SK-N-SH (cell line): ENCODE measurements around the gene PTGES3. TPM values are rescaled to one million over a fixed set of nuclear protein-coding genes. Genes with fewer than 3 reads are reported as not detected.
A peak's percentile ranks its signal among the peaks of the same experiment; 100 is the strongest.

Source experiments
- CTCF ChIA-PET: fragments of 300-600, 350-600 bp; formaldehyde crosslinking; extraction: SDS; loops from one replicate; lab custom pipeline; 2021; lab: Yijun Ruan, JAX
- POLR2A ChIA-PET: fragments of 350-600 bp; sonication (Branson Sonifier 250); formaldehyde crosslinking; extraction: SDS; loops from one replicate; lab custom pipeline; 2020; ENCODE audit warnings: antibody characterized with exemption, inconsistent platforms; lab: Yijun Ruan, JAX
- DNase-seq: peaks from one replicate; pipeline ENCODE4 v3.0.0; 2012
- H2AFZ ChIP-seq: fragments of 200-600 bp; sonication (generic); 2 replicates; pipeline ENCODE4 v1.8.1; 2016; ENCODE audit warnings: antibody characterized with exemption, mild to moderate bottlenecking, low read depth
- H3F3A ChIP-seq: fragments of 200-600 bp; sonication (generic); replicated peaks from 2 replicates; pipeline ENCODE3; 2016; ENCODE audit warnings: antibody characterized with exemption, mild to moderate bottlenecking; ENCODE audit not compliant: insufficient read depth
- H3K27ac ChIP-seq, 2 experiments: fragments of 200-500 bp in 1 of 2; fragments of 200-600 bp in 1 of 2; sonication (Bioruptor generic) in 1 of 2; sonication (generic), shearing (Covaris generic) in 1 of 2; 2 replicates each; pipeline versions ENCODE4 v1.5.1 to v1.6.1; 2014 to 2016; ENCODE audit warnings: low read depth in 2 of 2, inconsistent platforms in 1 of 2, low read length in 1 of 2, mild to moderate bottlenecking in 1 of 2, mixed read lengths in 1 of 2
- H3K27me3 ChIP-seq: fragments of 200-600 bp; sonication (generic), shearing (Covaris generic); 2 replicates; pipeline ENCODE4 v1.6.1; 2016; ENCODE audit warnings: mixed run types; ENCODE audit not compliant: insufficient read depth
- H3K36me3 ChIP-seq, 2 experiments: fragments of 200-500 bp in 1 of 2; fragments of 200-600 bp in 1 of 2; sonication (Bioruptor generic) in 1 of 2; sonication (generic) in 1 of 2; replicated peaks in 1 of 2; 2 replicates each; pipeline versions ENCODE3 to v1.5.1; 2014 to 2016; ENCODE audit warnings: low read length in 1 of 2, mild to moderate bottlenecking in 1 of 2; ENCODE audit not compliant: insufficient read depth in 2 of 2, control insufficient read depth in 1 of 2
- H3K4me1 ChIP-seq, 2 experiments: fragments of 200-500 bp in 1 of 2; fragments of 200-600 bp in 1 of 2; sonication (Bioruptor generic) in 1 of 2; sonication (generic), shearing (Covaris generic) in 1 of 2; 2 replicates each; pipeline versions ENCODE4 v1.5.1 to v1.6.1; 2014 to 2016; ENCODE audit warnings: low read depth in 1 of 2, low read length in 1 of 2, mixed run types in 1 of 2; ENCODE audit not compliant: insufficient read depth in 2 of 2, control insufficient read depth in 1 of 2
- H3K4me2 ChIP-seq: fragments of 200-600 bp; sonication (generic), shearing (Covaris generic); 2 replicates; pipeline ENCODE4 v1.6.1; 2017; ENCODE audit warnings: mixed run types
- H3K4me3 ChIP-seq, 2 experiments: fragments of 200-500 bp in 1 of 2; fragments of 200-600 bp in 1 of 2; sonication (Bioruptor generic) in 1 of 2; sonication (generic), shearing (Covaris generic) in 1 of 2; 2 replicates each; pipeline versions ENCODE4 v1.5.1 to v1.8.1; 2014 to 2016; ENCODE audit warnings: low read depth in 2 of 2, inconsistent platforms in 1 of 2, low read length in 1 of 2, mild to moderate bottlenecking in 1 of 2, mixed read lengths in 1 of 2, moderate library complexity in 1 of 2
- H3K79me2 ChIP-seq: fragments of 200-600 bp; sonication (generic); 2 replicates; pipeline ENCODE4 v1.8.1; 2017; ENCODE audit warnings: mild to moderate bottlenecking; ENCODE audit not compliant: insufficient read depth
- H3K9ac ChIP-seq: fragments of 200-600 bp; sonication (generic); 2 replicates; pipeline ENCODE4 v1.6.1; 2017; ENCODE audit warnings: mixed run types
- H3K9me2 ChIP-seq: fragments of 200-600 bp; sonication (generic); 2 replicates; pipeline ENCODE4 v1.6.1; 2017; ENCODE audit warnings: mixed run types
- H3K9me3 ChIP-seq: fragments of 200-600 bp; sonication (generic); 2 replicates; pipeline ENCODE4 v1.6.1; 2017; ENCODE audit warnings: mixed run types, mild to moderate bottlenecking, moderate library complexity
- H4K20me1 ChIP-seq: fragments of 200-600 bp; sonication (generic); 2 replicates; pipeline ENCODE4 v1.6.1; 2017; ENCODE audit warnings: mild to moderate bottlenecking, mixed run types; ENCODE audit not compliant: insufficient read depth
- CHD2 ChIP-seq: fragments of 150-350 bp; IDR thresholded peaks from 2 replicates; pipeline ENCODE4 v1.6.1; 2018; ENCODE audit warnings: low read length; ENCODE audit not compliant: partially characterized antibody
- FOSL2 ChIP-seq: IDR thresholded peaks from 2 replicates; pipeline ENCODE4 v1.4.0; 2012; ENCODE audit warnings: low read depth, mild to moderate bottlenecking, moderate library complexity, borderline replicate concordance
- FOXJ3 ChIP-seq: sonication (generic); formaldehyde crosslinking; IDR thresholded peaks from 2 replicates; pipeline ENCODE4 v1.5.1; 2020; ENCODE audit warnings: mild to moderate bottlenecking, missing genetic modification reagents
- FOXM1 ChIP-seq: IDR thresholded peaks from 2 replicates; pipeline ENCODE4 v1.4.0; 2012; ENCODE audit warnings: low read depth, mild to moderate bottlenecking
- GATA2 ChIP-seq: sonication (generic); formaldehyde crosslinking; IDR thresholded peaks from 2 replicates; pipeline ENCODE4 v1.5.0; 2020; ENCODE audit warnings: mild to moderate bottlenecking, missing genetic modification reagents
- IRF3 ChIP-seq: fragments of 150-350 bp; IDR thresholded peaks from 2 replicates; pipeline ENCODE4 v1.6.1; 2016; ENCODE audit warnings: mild to moderate bottlenecking, low read depth, low read length
- JUND ChIP-seq: IDR thresholded peaks from 2 replicates; pipeline ENCODE4 v1.4.0; 2012
- MAX ChIP-seq: IDR thresholded peaks from 2 replicates; pipeline ENCODE4 v1.4.0; 2012; ENCODE audit warnings: low read depth
- MXI1 ChIP-seq: IDR thresholded peaks from 2 replicates; pipeline ENCODE4 v1.6.1; 2012; ENCODE audit warnings: mild to moderate bottlenecking, low read depth, low read length, improper control_type of control experiment
- RAD21 ChIP-seq: IDR thresholded peaks from 2 replicates; pipeline ENCODE4 v1.6.1; 2012; ENCODE audit warnings: mild to moderate bottlenecking, low read length
- RXRA ChIP-seq: IDR thresholded peaks from 2 replicates; pipeline ENCODE4 v1.4.0; 2012; ENCODE audit warnings: low read depth, mild to moderate bottlenecking, borderline replicate concordance
- SIN3A ChIP-seq: IDR thresholded peaks from 2 replicates; pipeline ENCODE4 v1.6.1; 2012; ENCODE audit warnings: low read depth, mild to moderate bottlenecking, low read length, moderate library complexity, borderline replicate concordance
- TAF1 ChIP-seq: IDR thresholded peaks from 2 replicates; pipeline ENCODE4 v1.6.1; 2012; ENCODE audit warnings: low read depth, mild to moderate bottlenecking, low read length, moderate library complexity, borderline replicate concordance
- USF2 ChIP-seq: fragments of 150-350 bp; IDR thresholded peaks from 2 replicates; pipeline ENCODE4 v1.6.1; 2017; ENCODE audit warnings: antibody characterized with exemption, low read length, low read depth, borderline replicate concordance
- WGBS: methylation state at CpG from one replicate; pipeline ENCODE4 v1.1.6; 2017; ENCODE audit warnings: low lambda C conversion rate; 5-methylcytosine and 5-hydroxymethylcytosine counted together
- polyA plus RNA-seq, 3 experiments: library from polyadenylated mRNA; depleted of rRNA; stranded (reverse); fragments of >200 nt; gene quantifications; 2 replicates each; pipeline ENCODE4 v1.2.3, GENCODE V29; 2012

PTGES3 gene
- polyA plus RNA-seq, 1 of the 3 experiments (the other 2 are of a cell fraction) = 38.9 TPM

GRCh38 chr12:56688846-56689109 is 694 bp upstream of the PTGES3 start:
- H3K27ac ChIP-seq = peak overlapping the region; percentile 93 to 98
- peak overlapping the region; percentile 85 for H3K9ac ChIP-seq
- H3K4me1 ChIP-seq = peaks cover 10 to 20% of the 10 kb centered on the region in 2 experiments; a peak in 3 of 4 replicates
- peaks cover 48% of the 10 kb centered on the region for H3K79me2 ChIP-seq
- peak overlapping the region; percentile 96 for H3K4me2 ChIP-seq
- no peak for DNase-seq
- H3F3A ChIP-seq = peaks cover 39% of the 10 kb centered on the region
- POLR2A ChIA-PET = interaction anchor here (0.6 to 2.8 kb wide), 4 partner anchors 24 to 52 kb away, joined by 3 to 12 read pairs (median 4); partner anchors contain the start of gene NACA
- H3K4me3 ChIP-seq = peak overlapping the region; percentile 46 to 58
- no peak for TF ChIP-seq CHD2
- TF ChIP-seq TAF1 = no peak
- no peak for TF ChIP-seq JUND
- TF ChIP-seq RXRA = no peak
- TF ChIP-seq IRF3 = no peak
- no peak for TF ChIP-seq USF2
- no peak for TF ChIP-seq GATA2
- TF ChIP-seq FOXJ3 (CRISPR knock-in tag) = no peak
- no peak for TF ChIP-seq RAD21
- peaks cover 37% of the 10 kb centered on the region for H4K20me1 ChIP-seq
- H2AFZ ChIP-seq = peak overlapping the region; percentile 96
- WGBS = 50% methylated on average over 7 of the region's 7 CpGs
- H3K9me2 ChIP-seq = no peaks in the 10 kb centered on the region
- CTCF ChIA-PET = no interaction called here
- H3K9me3 ChIP-seq = no peaks in the 10 kb centered on the region
- H3K36me3 ChIP-seq = peaks cover 0 to 12% of the 10 kb centered on the region in 2 experiments
- H3K27me3 ChIP-seq = no peaks in the 10 kb centered on the region

GRCh38 chr12:56687223-56688128 is 608 bp downstream of the PTGES3 start:
- peaks cover 10 to 20% of the 10 kb centered on the region in 2 experiments; a peak in 3 of 4 replicates for H3K4me1 ChIP-seq
- peak overlapping the region; percentile 80 to 100 for H3K4me3 ChIP-seq
- H3F3A ChIP-seq = peaks cover 39% of the 10 kb centered on the region
- no peaks in the 10 kb centered on the region for H3K9me3 ChIP-seq
- no peak for DNase-seq
- H3K9me2 ChIP-seq = no peaks in the 10 kb centered on the region
- H3K27ac ChIP-seq = peak overlapping the region; percentile 95 to 98
- H3K4me2 ChIP-seq = peak overlapping the region; percentile 100
- TF ChIP-seq MXI1 (peak; percentile 19), MAX (peak; percentile 46; the same call in 1 of the 2 replicates), FOXM1 (no peak), FOSL2 (no peak), USF2 (no peak), SIN3A (peak; percentile 33; the same call in 1 of the 2 replicates)
- 1% methylated on average over 29 of the region's 62 CpGs for WGBS
- H3K9ac ChIP-seq = peak overlapping the region; percentile 100
- H3K27me3 ChIP-seq = no peaks in the 10 kb centered on the region
- peaks cover 49% of the 10 kb centered on the region for H4K20me1 ChIP-seq
- POLR2A ChIA-PET = interaction anchor here (0.6 to 2.8 kb wide), 4 partner anchors 26 to 557 kb away, joined by 3 to 12 read pairs (median 4); partner anchors contain the start of gene NACA
- H3K36me3 ChIP-seq = peaks cover 0 to 15% of the 10 kb centered on the region in 2 experiments
- peak overlapping the region; percentile 59; the same call in 1 of the 2 replicates for H2AFZ ChIP-seq
- peaks cover 61% of the 10 kb centered on the region for H3K79me2 ChIP-seq
- CTCF ChIA-PET = interaction anchor here (1.1 kb wide), 1 partner anchor 51 kb away, joined by 3 read pairs; no protein-coding TSS in a partner anchor
